GM23338 (cell line): ENCODE results near the gene EXOC7. TPM values are rescaled to one million over a fixed set of nuclear protein-coding genes. Genes with fewer than 3 reads are reported as not detected.

Experiments used
- ATAC-seq: fragments of 200-7000 bp; cut with Tn5 transposase; 3 replicates; pipeline ENCODE4 v1.9.1; 2020
- DNase-seq: peaks from one replicate; pipeline ENCODE4 v3.0.0-alpha.2; 2015; ENCODE audit warnings: low spot score
- H2AFZ ChIP-seq: fragments of 200-600 bp; sonication (generic); 2 replicates; pipeline ENCODE4 v1.8.0; 2016; ENCODE audit warnings: antibody characterized with exemption, mild to moderate bottlenecking, moderate library complexity
- H3F3A ChIP-seq: fragments of 200-600 bp; sonication (generic); replicated peaks from 2 replicates; pipeline ENCODE4 v1.8.0; 2017; ENCODE audit warnings: antibody characterized with exemption, mixed run types, low read depth
- H3K27ac ChIP-seq: fragments of 200-600 bp; sonication (generic); 2 replicates; pipeline ENCODE4 v1.6.1; 2016; ENCODE audit warnings: low read depth
- H3K27me3 ChIP-seq: fragments of 200-600 bp; sonication (generic); 2 replicates; pipeline ENCODE4 v1.8.0; 2016; ENCODE audit warnings: mild to moderate bottlenecking, mixed run types, moderate library complexity; ENCODE audit not compliant: insufficient read depth
- H3K36me3 ChIP-seq: fragments of 200-600 bp; sonication (generic); 2 replicates; pipeline ENCODE4 v1.8.0; 2016; ENCODE audit warnings: mild to moderate bottlenecking; ENCODE audit not compliant: insufficient read depth
- H3K4me1 ChIP-seq: fragments of 200-600 bp; sonication (generic); 2 replicates; pipeline ENCODE4 v1.8.0; 2016; ENCODE audit warnings: mild to moderate bottlenecking, moderate library complexity; ENCODE audit not compliant: insufficient read depth
- H3K4me2 ChIP-seq: fragments of 200-600 bp; sonication (generic); 2 replicates; pipeline ENCODE4 v1.7.1; 2017; ENCODE audit warnings: mixed run types
- H3K4me3 ChIP-seq: fragments of 200-600 bp; sonication (generic); 2 replicates; pipeline ENCODE4 v1.6.1; 2016; ENCODE audit warnings: mixed run types
- H3K79me2 ChIP-seq: fragments of 200-600 bp; sonication (generic); replicated peaks from 2 replicates; pipeline ENCODE4 v1.8.0; 2017; ENCODE audit warnings: mild to moderate bottlenecking; ENCODE audit not compliant: insufficient read depth
- H3K9me2 ChIP-seq: fragments of 200-600 bp; sonication (generic); 2 replicates; pipeline ENCODE4 v1.8.0; 2017; ENCODE audit not compliant: insufficient read depth
- H4K20me1 ChIP-seq: fragments of 200-600 bp; sonication (generic); replicated peaks from 2 replicates; pipeline ENCODE4 v1.8.0; 2017; ENCODE audit warnings: mild to moderate bottlenecking; ENCODE audit not compliant: insufficient read depth
- H3K27ac Mint-ChIP-seq: 2 replicates; pipeline ENCODE4 v1.8.0; 2020; ENCODE audit warnings: inconsistent platforms, mild to moderate bottlenecking, moderate library complexity, mixed read lengths
- H3K27me3 Mint-ChIP-seq: 3 replicates; pipeline ENCODE4 v1.8.0; 2022; ENCODE audit warnings: low read depth, mild to moderate bottlenecking, moderate library complexity, mixed read lengths, inconsistent platforms; ENCODE audit not compliant: insufficient read depth, poor library complexity
- H3K36me3 Mint-ChIP-seq: 3 replicates; pipeline ENCODE4 v1.8.0; 2021; ENCODE audit warnings: low read depth, mild to moderate bottlenecking, inconsistent platforms, moderate library complexity, mixed read lengths
- H3K4me1 Mint-ChIP-seq: 3 replicates; pipeline ENCODE4 v1.8.0; 2020; ENCODE audit warnings: mild to moderate bottlenecking, inconsistent platforms, mixed read lengths
- H3K4me3 Mint-ChIP-seq: 3 replicates; pipeline ENCODE4 v1.8.0; 2021; ENCODE audit warnings: moderate library complexity, mild to moderate bottlenecking, inconsistent platforms, mixed read lengths
- H3K9me3 Mint-ChIP-seq: 3 replicates; pipeline ENCODE4 v1.8.0; 2020; ENCODE audit warnings: moderate library complexity, mild to moderate bottlenecking, inconsistent platforms, mixed read lengths
- CREB1 ChIP-seq: fragments of 250-450 bp; sonication (Bioruptor Pico); IDR thresholded peaks from 2 replicates; pipeline ENCODE4 v1.5.0; 2020; ENCODE audit warnings: low read depth, mild to moderate bottlenecking, moderate library complexity
- EZH2 ChIP-seq: fragments of 200-600 bp; sonication (generic); IDR thresholded peaks from one replicate; pipeline ENCODE4 v1.8.0; 2017; ENCODE audit warnings: antibody characterized with exemption, mild to moderate bottlenecking, low read depth; ENCODE audit not compliant: unreplicated experiment
- JUNB ChIP-seq: IDR thresholded peaks from one replicate; pipeline ENCODE4 v1.6.1; 2016; ENCODE audit warnings: antibody characterized with exemption; ENCODE audit not compliant: unreplicated experiment
- NANOG ChIP-seq: IDR thresholded peaks from 2 replicates; pipeline ENCODE4 v1.6.1; 2016; ENCODE audit warnings: antibody characterized with exemption, borderline replicate concordance
- POLR2AphosphoS5 ChIP-seq: IDR thresholded peaks from 2 replicates; pipeline ENCODE4 v1.6.1; 2016; ENCODE audit warnings: antibody characterized with exemption, low read depth
- STAT1 ChIP-seq: IDR thresholded peaks from one replicate; pipeline ENCODE4 v1.6.1; 2016; ENCODE audit warnings: antibody characterized with exemption; ENCODE audit not compliant: unreplicated experiment
- ZNF114 ChIP-seq: fragments of 250-450 bp; sonication (Bioruptor Pico); IDR thresholded peaks from 2 replicates; pipeline ENCODE4 v1.5.0; 2020; ENCODE audit warnings: mild to moderate bottlenecking, moderate library complexity
- ZNF331 ChIP-seq: fragments of 250-450 bp; sonication (Bioruptor Pico); IDR thresholded peaks from 2 replicates; pipeline ENCODE4 v1.5.0; 2020; ENCODE audit warnings: low read depth, mild to moderate bottlenecking, moderate library complexity
- polyA plus RNA-seq: library from polyadenylated mRNA; unstranded; fragments of >200 nt; fragmentation: Nextera tagmentation; extraction: Ambion mirVana; gene quantifications from 2 replicates; pipeline ENCODE4 v1.2.1, GENCODE V29; 2016
- total RNA-seq: library from RNA; depleted of rRNA; stranded (reverse); fragments of >200 nt; shearing (Covaris generic); gene quantifications from 2 replicates; pipeline ENCODE4 v1.2.3, GENCODE V29; 2014
- TF ChIP-seq, protein P1 (sequence below), 2 experiments: fragments of 200-600 bp in 1 of 2; sonication (generic) in 1 of 2; conservative IDR thresholded peaks; 2 replicates each; pipeline versions ENCODE4 v1.5.1 to v1.6.1; 2016 to 2017; ENCODE audit warnings: antibody characterized with exemption in 2 of 2, low read depth in 2 of 2, mild to moderate bottlenecking in 2 of 2, moderate library complexity in 1 of 2
- TF ChIP-seq, protein P2 (sequence below): IDR thresholded peaks from one replicate; pipeline ENCODE4 v1.6.1; 2018; ENCODE audit warnings: antibody characterized with exemption; ENCODE audit not compliant: unreplicated experiment

EXOC7 gene
- total and polyA plus RNA-seq, 2 experiments from 2014 or later, result 75.4 to 77.4 TPM

DNA sequence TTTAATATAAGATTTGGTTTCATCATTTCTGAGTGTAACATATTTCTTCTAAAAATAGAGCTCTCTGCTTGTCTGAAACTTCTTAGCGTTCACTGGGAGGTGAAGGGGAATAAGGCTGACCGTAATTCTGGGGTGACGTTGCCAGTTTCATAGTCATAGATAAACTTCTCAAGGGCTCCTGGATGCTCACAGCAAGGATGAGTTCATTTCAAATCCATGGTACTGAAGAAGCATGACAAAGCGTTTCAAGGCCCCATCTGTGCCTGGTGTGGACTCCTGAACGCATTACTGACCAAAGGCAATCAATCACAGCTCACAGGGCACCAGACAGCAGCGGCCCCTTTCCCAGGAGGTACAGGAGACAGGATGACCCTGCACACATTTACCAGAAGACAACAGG is 64.5 kb downstream of the EXOC7 start (continued):
- TF ChIP-seq, protein P1, sequence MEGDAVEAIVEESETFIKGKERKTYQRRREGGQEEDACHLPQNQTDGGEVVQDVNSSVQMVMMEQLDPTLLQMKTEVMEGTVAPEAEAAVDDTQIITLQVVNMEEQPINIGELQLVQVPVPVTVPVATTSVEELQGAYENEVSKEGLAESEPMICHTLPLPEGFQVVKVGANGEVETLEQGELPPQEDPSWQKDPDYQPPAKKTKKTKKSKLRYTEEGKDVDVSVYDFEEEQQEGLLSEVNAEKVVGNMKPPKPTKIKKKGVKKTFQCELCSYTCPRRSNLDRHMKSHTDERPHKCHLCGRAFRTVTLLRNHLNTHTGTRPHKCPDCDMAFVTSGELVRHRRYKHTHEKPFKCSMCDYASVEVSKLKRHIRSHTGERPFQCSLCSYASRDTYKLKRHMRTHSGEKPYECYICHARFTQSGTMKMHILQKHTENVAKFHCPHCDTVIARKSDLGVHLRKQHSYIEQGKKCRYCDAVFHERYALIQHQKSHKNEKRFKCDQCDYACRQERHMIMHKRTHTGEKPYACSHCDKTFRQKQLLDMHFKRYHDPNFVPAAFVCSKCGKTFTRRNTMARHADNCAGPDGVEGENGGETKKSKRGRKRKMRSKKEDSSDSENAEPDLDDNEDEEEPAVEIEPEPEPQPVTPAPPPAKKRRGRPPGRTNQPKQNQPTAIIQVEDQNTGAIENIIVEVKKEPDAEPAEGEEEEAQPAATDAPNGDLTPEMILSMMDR (conservative IDR thresholded peaks at IDR 0.05; ENCODE audit: low read depth in 2 of 2), result no peak
- TF ChIP-seq POLR2AphosphoS5 (no peak), STAT1 (no peak), CREB1 (no peak), NANOG (no peak)

DNA sequence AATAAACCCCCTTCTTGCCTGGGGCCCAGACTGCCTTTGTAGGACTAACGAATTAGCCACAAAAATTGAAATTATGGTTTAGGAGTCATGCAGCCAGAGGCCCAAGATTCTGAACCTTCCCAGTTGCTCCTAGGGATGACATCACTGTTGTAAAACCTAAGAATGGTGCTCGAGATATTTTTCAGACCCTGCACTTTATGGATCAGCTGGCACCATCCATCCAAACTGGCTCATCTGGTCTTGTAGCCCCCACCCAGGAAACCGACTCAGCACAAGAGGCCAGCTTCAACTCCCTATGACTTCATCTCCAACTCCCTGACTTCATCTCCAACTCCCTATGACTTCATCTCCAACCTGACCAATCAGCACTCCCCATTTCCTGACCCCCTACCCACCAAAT is 65.5 kb downstream of the EXOC7 start:
- no peak overlapping the region for H3K27ac Mint-ChIP-seq
- Histone ChIP-seq H3K27me3 (no peaks in the 10 kb centered on the region), H3K79me2 (no peaks in the 10 kb centered on the region), H4K20me1 (no peaks in the 10 kb centered on the region; the same call in none of the 2 replicates), H3K4me1 (peaks cover 10% of the 10 kb centered on the region), H2AFZ (no peak overlapping the region), H3F3A (peaks cover 13% of the 10 kb centered on the region), H3K9me2 (no peaks in the 10 kb centered on the region), H3K4me3 (no peak overlapping the region), H3K36me3 (peaks cover 21% of the 10 kb centered on the region), H3K27ac (peak overlapping the region; percentile 59; the same call in 1 of the 2 replicates), H3K4me2 (no peak overlapping the region)
- H3K9me3 Mint-ChIP-seq, result no peaks in the 10 kb centered on the region
- DNase-seq (no peak), ATAC-seq (no peak)
- peaks cover 5% of the 10 kb centered on the region for H3K27me3 Mint-ChIP-seq
- peaks cover 42% of the 10 kb centered on the region for H3K36me3 Mint-ChIP-seq
- TF ChIP-seq EZH2 (no peak), STAT1 (no peak), CREB1 (peak; percentile 37; the same call in 1 of the 2 replicates)
- H3K4me3 Mint-ChIP-seq, result no peak overlapping the region
- H3K4me1 Mint-ChIP-seq, result peaks cover 26% of the 10 kb centered on the region

DNA sequence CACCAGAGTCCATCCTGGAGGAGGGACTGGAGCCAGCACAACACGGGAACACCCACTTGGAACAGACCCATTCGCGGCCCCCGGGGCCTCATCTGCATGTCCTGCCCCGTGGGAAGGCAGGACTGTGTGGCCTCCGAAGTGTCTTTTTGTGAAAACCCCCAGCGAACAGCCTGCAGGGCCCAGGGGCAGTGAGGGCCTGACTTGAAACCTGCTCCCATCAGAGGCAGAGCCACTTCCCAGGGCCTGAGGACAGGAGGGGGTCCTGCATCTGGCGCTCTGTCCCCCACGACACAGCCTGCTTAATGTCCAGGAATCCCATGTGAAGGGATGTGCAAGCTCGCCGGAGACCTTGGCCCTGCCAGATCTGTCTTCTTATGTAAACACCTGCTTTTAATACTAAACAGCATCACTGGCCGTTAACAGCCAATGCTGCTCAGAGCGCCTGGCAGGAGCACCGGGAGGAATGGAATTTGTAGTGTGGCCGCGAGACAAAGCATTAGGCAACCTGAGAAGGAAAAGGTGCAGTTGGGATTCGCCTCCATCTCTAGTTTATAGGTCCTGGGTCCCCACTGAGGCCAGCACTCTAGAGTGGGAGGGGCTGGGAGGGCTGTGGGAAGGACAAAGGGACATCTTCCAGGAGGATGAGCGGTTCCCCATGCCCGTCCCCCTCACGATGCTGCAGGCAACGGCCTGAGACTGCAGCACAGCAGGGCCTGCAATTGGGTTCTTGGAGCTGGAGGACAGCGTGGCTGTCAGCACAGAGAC is 66.9 kb downstream of the EXOC7 start:
- no peak overlapping the region for H3K4me3 ChIP-seq
- Mint-ChIP-seq H3K27ac (peak overlapping the region; percentile 33; the same call in 1 of the 2 replicates), H3K9me3 (no peaks in the 10 kb centered on the region), H3K36me3 (peaks cover 34% of the 10 kb centered on the region), H3K27me3 (peaks cover 3% of the 10 kb centered on the region), H3K4me1 (peaks cover 25% of the 10 kb centered on the region), H3K4me3 (no peak overlapping the region)
- peaks cover 10% of the 10 kb centered on the region for H3K4me1 ChIP-seq
- H3K36me3 ChIP-seq, result peaks cover 21% of the 10 kb centered on the region
- H2AFZ ChIP-seq, result no peak overlapping the region
- H3K79me2 ChIP-seq, result no peaks in the 10 kb centered on the region
- H4K20me1 ChIP-seq, result no peaks in the 10 kb centered on the region; the same call in none of the 2 replicates
- ATAC-seq (peak; percentile 63), DNase-seq (peak; percentile 74)
- 0 out of 2 replicates have a peak overlapping the region, but pooled peaks have one; percentile 26 for H3K4me2 ChIP-seq
- peaks cover 13% of the 10 kb centered on the region for H3F3A ChIP-seq
- H3K27ac ChIP-seq, result peak overlapping the region; percentile 59
- H3K9me2 ChIP-seq, result no peaks in the 10 kb centered on the region
- no peaks in the 10 kb centered on the region for H3K27me3 ChIP-seq
- TF ChIP-seq JUNB (no peak), ZNF114 (CRISPR knock-in tag) (no peak), CREB1 (no peak), ZNF331 (CRISPR knock-in tag) (no peak), STAT1 (no peak)
- TF ChIP-seq, protein P1 (conservative IDR thresholded peaks at IDR 0.05; ENCODE audit: low read depth in 2 of 2), result no peak
- TF ChIP-seq, protein P2, sequence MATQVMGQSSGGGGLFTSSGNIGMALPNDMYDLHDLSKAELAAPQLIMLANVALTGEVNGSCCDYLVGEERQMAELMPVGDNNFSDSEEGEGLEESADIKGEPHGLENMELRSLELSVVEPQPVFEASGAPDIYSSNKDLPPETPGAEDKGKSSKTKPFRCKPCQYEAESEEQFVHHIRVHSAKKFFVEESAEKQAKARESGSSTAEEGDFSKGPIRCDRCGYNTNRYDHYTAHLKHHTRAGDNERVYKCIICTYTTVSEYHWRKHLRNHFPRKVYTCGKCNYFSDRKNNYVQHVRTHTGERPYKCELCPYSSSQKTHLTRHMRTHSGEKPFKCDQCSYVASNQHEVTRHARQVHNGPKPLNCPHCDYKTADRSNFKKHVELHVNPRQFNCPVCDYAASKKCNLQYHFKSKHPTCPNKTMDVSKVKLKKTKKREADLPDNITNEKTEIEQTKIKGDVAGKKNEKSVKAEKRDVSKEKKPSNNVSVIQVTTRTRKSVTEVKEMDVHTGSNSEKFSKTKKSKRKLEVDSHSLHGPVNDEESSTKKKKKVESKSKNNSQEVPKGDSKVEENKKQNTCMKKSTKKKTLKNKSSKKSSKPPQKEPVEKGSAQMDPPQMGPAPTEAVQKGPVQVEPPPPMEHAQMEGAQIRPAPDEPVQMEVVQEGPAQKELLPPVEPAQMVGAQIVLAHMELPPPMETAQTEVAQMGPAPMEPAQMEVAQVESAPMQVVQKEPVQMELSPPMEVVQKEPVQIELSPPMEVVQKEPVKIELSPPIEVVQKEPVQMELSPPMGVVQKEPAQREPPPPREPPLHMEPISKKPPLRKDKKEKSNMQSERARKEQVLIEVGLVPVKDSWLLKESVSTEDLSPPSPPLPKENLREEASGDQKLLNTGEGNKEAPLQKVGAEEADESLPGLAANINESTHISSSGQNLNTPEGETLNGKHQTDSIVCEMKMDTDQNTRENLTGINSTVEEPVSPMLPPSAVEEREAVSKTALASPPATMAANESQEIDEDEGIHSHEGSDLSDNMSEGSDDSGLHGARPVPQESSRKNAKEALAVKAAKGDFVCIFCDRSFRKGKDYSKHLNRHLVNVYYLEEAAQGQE, result no peak
